A549 (cell line): ENCODE data around the gene RPS21. TPM values are rescaled to one million over a fixed set of nuclear protein-coding genes. Genes with fewer than 3 reads are reported as not detected.

Experiments used
- ATAC-seq, 2 experiments: fragments of 200-7000 bp in 1 of 2; fragments of >200 bp in 1 of 2; cut with Nextera tagmentation in 1 of 2; cut with Tn5 transposase in 1 of 2; 3 replicates each; pipeline versions ENCODE4 v1.8.0 to v1.9.1; 2018 to 2020; ENCODE audit warnings: mild to moderate bottlenecking in 1 of 2, moderate library complexity in 1 of 2
- CTCF ChIA-PET: fragments of 300-600 bp; sonication (Branson Sonifier 250); formaldehyde crosslinking; extraction: SDS; loops from one replicate; lab custom pipeline; 2021; ENCODE audit warnings: antibody characterized with exemption, inconsistent platforms; lab: Yijun Ruan, JAX
- POLR2A ChIA-PET: fragments of 350-600 bp; formaldehyde crosslinking; extraction: SDS; loops from one replicate; lab custom pipeline; 2021; ENCODE audit warnings: antibody characterized with exemption, inconsistent platforms; lab: Yijun Ruan, JAX
- DNase-seq, 2 experiments: peaks; one replicate each; pipeline versions ENCODE4 v3.0.0 to v3.0.0-alpha.2; 2011 to 2016; ENCODE audit warnings: low read depth in 1 of 2, low spot score in 1 of 2
- FAIRE-seq: peaks from 2 replicates; lab custom pipeline; 2011; peaks lifted over from hg19 to GRCh38; lab: Jason Lieb, UNC
- H3K27ac ChIP-seq, 2 experiments: fragments of >200 bp; sonication (Bioruptor Twin); formaldehyde crosslinking; 3 replicates each; pipeline ENCODE4 v1.5.1; 2016 to 2017
- H3K4me1 ChIP-seq: fragments of >200 bp; sonication (Bioruptor Twin); formaldehyde crosslinking; 3 replicates; pipeline ENCODE4 v1.6.1; 2016
- H3K4me2 ChIP-seq: fragments of >200 bp; sonication (Bioruptor Twin); formaldehyde crosslinking; 3 replicates; pipeline ENCODE4 v1.6.1; 2016
- H3K4me3 ChIP-seq: fragments of >200 bp; sonication (Bioruptor Twin); formaldehyde crosslinking; 3 replicates; pipeline ENCODE4 v1.5.1; 2016
- H3K9me3 ChIP-seq: fragments of >200 bp; sonication (Bioruptor Twin); formaldehyde crosslinking; 3 replicates; pipeline ENCODE4 v1.6.1; 2016
- EP300 ChIP-seq, 2 experiments: fragments of >200 bp; sonication (Bioruptor Twin); formaldehyde crosslinking; IDR thresholded peaks; 2 replicates in 1 of 2; 3 replicates in 1 of 2; pipeline ENCODE4 v1.6.1; 2016 to 2017
- FOSL2 ChIP-seq, 2 experiments: fragments of 450-650 bp in 1 of 2; fragments of >200 bp in 1 of 2; sonication (Bioruptor Twin) in 1 of 2; formaldehyde crosslinking; IDR thresholded peaks; 2 replicates each; pipeline versions ENCODE4 v1.5.0 to v1.6.1; 2016 to 2020; ENCODE audit warnings: mild to moderate bottlenecking in 1 of 2, moderate library complexity in 1 of 2
- GATA3 ChIP-seq: IDR thresholded peaks from 2 replicates; pipeline ENCODE4 v1.6.1; 2012; ENCODE audit warnings: borderline replicate concordance
- HDAC2 ChIP-seq: fragments of 200-600 bp; sonication (generic); IDR thresholded peaks from 2 replicates; pipeline ENCODE4 v1.6.1; 2016
- KDM1A ChIP-seq: fragments of 200-600 bp; sonication (generic); IDR thresholded peaks from 2 replicates; pipeline ENCODE4 v1.6.1; 2016; ENCODE audit warnings: low read depth, mild to moderate bottlenecking
- NR3C1 ChIP-seq: fragments of >200 bp; sonication (Bioruptor Twin); formaldehyde crosslinking; IDR thresholded peaks from 3 replicates; pipeline ENCODE4 v1.6.1; 2017
- RAD21 ChIP-seq, 2 experiments: fragments of >200 bp in 1 of 2; sonication (Bioruptor Twin) in 1 of 2; formaldehyde crosslinking in 1 of 2; IDR thresholded peaks in 1 of 2; conservative IDR thresholded peaks in 1 of 2; 2 replicates in 1 of 2; 3 replicates in 1 of 2; pipeline ENCODE4 v1.6.1; 2012 to 2018; ENCODE audit warnings: inconsistent platforms in 1 of 2
- RARB ChIP-seq: fragments of 250-450 bp; sonication (Bioruptor Pico); IDR thresholded peaks from 2 replicates; pipeline ENCODE4 v1.8.0; 2021; ENCODE audit warnings: mild to moderate bottlenecking, moderate library complexity
- RCOR1 ChIP-seq: fragments of 150-350 bp; IDR thresholded peaks from 2 replicates; pipeline ENCODE4 v1.6.1; 2014; ENCODE audit warnings: antibody characterized with exemption, low read length, low read depth
- RNF2 ChIP-seq: fragments of 200-600 bp; sonication (generic); IDR thresholded peaks from 2 replicates; pipeline ENCODE4 v1.6.1; 2016; ENCODE audit warnings: low read depth, mild to moderate bottlenecking, antibody characterized with exemption, moderate library complexity, borderline replicate concordance
- SREBF2 ChIP-seq: fragments of 450-650 bp; IDR thresholded peaks from 2 replicates; pipeline ENCODE4 v1.6.1; 2014; ENCODE audit warnings: mild to moderate bottlenecking, moderate library complexity
- ZFP36 ChIP-seq: fragments of 450-650 bp; IDR thresholded peaks from 2 replicates; pipeline ENCODE4 v1.6.1; 2014; ENCODE audit warnings: borderline replicate concordance; ENCODE audit not compliant: partially characterized antibody
- ZNF302 ChIP-seq: fragments of 250-450 bp; sonication (Bioruptor Pico); IDR thresholded peaks from 2 replicates; pipeline ENCODE4 v1.9.0; 2021; ENCODE audit warnings: inconsistent platforms, mild to moderate bottlenecking, moderate library complexity
- WGBS: methylation state at CpG from one replicate; pipeline ENCODE4 v1.1.6; 2017; ENCODE audit errors: missing lambda C conversion rate; 5-methylcytosine and 5-hydroxymethylcytosine counted together
- polyA plus RNA-seq, 4 experiments: library from polyadenylated mRNA; depleted of rRNA in 3 of 4; stranded (reverse); fragments of >200 nt; fragmentation: RNase III in 1 of 4; extraction: RNeasy Plus Mini Kit Qiagen cat#74134 plus additional on column Dnase treatment in 1 of 4; gene quantifications; 2 replicates in 3 of 4; 3 replicates in 1 of 4; pipeline ENCODE4 v1.2.3, GENCODE V29; 2011 to 2017
- TF ChIP-seq, protein P1 (sequence below): fragments of >200 bp; sonication (Bioruptor Twin); formaldehyde crosslinking; IDR thresholded peaks from 2 replicates; pipeline ENCODE4 v1.6.1; 2016
- TF ChIP-seq, protein P2 (sequence below): fragments of >200 bp; sonication (Bioruptor Twin); formaldehyde crosslinking; IDR thresholded peaks from 3 replicates; pipeline ENCODE4 v1.6.1; 2016
- TF ChIP-seq, protein P3 (sequence below): IDR thresholded peaks from 2 replicates; pipeline ENCODE4 v1.6.1; 2012
- TF ChIP-seq, protein P4 (sequence below): fragments of 250-450 bp; sonication (Bioruptor Pico); IDR thresholded peaks from 2 replicates; pipeline ENCODE4 v1.5.0; 2020; ENCODE audit warnings: low read depth, mild to moderate bottlenecking, moderate library complexity
- TF ChIP-seq, protein P5 (sequence below): fragments of 250-450 bp; sonication (Bioruptor Pico); IDR thresholded peaks from 2 replicates; pipeline ENCODE4 v1.5.0; 2021; ENCODE audit warnings: mild to moderate bottlenecking, moderate library complexity, borderline replicate concordance

RPS21 gene
- polyA plus RNA-seq, 2 of the 4 experiments (the other 2 are of a cell fraction): 2,862 to 4,026 TPM

DNA sequence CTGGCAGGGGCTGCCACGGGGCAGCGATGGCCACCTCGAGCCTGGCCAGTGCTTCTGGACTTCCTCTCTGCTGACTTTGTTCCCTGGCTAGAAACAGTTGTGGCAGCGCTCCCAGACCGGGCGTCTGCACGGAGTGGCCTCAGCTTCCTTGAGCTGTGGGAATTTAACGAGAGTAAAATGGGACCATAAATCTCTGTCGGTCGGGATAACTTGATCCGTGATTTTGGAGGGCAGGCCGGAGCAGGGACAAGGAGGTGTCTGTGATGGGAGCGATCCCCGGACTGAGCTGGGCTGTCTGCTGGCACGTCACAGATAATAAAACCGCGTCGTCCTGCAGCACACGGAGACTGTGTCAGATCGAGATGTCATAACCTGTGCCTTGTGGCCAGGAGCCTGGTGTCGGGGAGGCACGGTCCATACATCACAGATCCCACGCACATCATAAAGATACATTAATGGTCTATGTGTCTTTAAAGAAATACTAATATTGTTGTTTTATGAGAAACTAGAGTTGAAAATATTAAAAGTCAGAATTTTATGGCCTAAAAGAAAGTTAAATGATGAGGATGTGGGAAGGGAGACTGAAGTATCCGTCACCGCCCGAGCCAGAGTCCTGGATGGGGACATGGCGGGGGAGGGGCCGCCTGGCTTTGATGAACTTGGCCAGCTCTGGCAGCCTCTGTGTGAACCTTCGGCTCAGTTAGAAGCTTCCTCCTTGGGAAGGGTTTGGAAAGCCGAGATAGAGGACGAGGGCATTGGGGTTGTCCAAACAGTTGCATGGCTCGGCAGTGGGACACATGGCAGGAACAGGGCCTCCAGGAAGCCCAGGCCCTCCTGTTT lies 47.0 kb downstream of the RPS21 start:
- CTCF ChIA-PET: interaction anchor here (0.6 to 1.9 kb wide), 4 partner anchors 23 to 183 kb away, joined by 3 to 5 read pairs (median 4); no protein-coding TSS in a partner anchor
- FAIRE-seq: no peak

DNA sequence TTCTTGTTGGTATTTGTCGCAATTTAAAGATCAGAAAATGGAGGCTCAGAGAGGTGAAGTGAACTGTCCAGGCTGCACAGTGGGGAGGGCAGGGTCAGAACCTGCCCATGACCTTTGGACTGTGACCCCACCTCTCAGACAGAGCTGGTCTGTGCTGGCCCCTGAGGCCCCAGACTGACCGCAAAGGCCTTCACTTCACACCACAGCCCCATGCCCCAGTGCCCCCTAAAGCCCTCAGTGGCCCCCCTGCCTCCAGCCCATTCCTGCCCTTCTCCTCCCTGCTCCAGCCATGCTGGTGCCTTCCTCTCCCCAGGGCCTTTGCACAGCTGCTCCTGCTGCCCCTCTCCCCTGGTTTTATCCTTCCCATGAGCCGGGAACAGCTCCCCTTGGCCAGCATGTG lies 49.8 kb downstream of the RPS21 start:
- CTCF ChIA-PET: interaction anchor here (1.1 to 1.2 kb wide), 2 partner anchors 13 to 355 kb away, joined by 3 to 4 read pairs; no protein-coding TSS in a partner anchor
- ATAC-seq: no peak

More for the DNA sequence above, 47.0 kb downstream of the RPS21 start:
- POLR2A ChIA-PET: no interaction called here
- H3K4me3 ChIP-seq: no peak overlapping the region
- TF ChIP-seq KDM1A (no peak), NR3C1 (no peak), EP300 (IDR thresholded peaks at IDR 0.05) (no peak)
- TF ChIP-seq, protein P1, sequence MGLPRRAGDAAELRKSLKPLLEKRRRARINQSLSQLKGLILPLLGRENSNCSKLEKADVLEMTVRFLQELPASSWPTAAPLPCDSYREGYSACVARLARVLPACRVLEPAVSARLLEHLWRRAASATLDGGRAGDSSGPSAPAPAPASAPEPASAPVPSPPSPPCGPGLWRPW: no peak
- TF ChIP-seq, all 56 proteins: peak for 0
- no peak overlapping the region for H3K27ac ChIP-seq
- H3K9me3 ChIP-seq: peaks cover 8% of the 10 kb centered on the region; the same call in 1 of the 3 replicates
- no peak for ATAC-seq
- H3K4me2 ChIP-seq: no peak overlapping the region
- WGBS: 70% methylated on average over 29 of the region's 32 CpGs
- H3K4me1 ChIP-seq: no peaks in the 10 kb centered on the region
- DNase-seq: no peak

More for the DNA sequence above, 49.8 kb downstream of the RPS21 start:
- POLR2A ChIA-PET: no interaction called here
- no peak for DNase-seq
- Histone ChIP-seq H3K4me3 (no peak overlapping the region), H3K27ac (no peak overlapping the region), H3K4me2 (no peak overlapping the region), H3K9me3 (peaks cover 8% of the 10 kb centered on the region; the same call in 1 of the 3 replicates), H3K4me1 (no peaks in the 10 kb centered on the region)
- WGBS: 46% methylated on average over 3 of the region's 3 CpGs
- TF ChIP-seq, protein P2, sequence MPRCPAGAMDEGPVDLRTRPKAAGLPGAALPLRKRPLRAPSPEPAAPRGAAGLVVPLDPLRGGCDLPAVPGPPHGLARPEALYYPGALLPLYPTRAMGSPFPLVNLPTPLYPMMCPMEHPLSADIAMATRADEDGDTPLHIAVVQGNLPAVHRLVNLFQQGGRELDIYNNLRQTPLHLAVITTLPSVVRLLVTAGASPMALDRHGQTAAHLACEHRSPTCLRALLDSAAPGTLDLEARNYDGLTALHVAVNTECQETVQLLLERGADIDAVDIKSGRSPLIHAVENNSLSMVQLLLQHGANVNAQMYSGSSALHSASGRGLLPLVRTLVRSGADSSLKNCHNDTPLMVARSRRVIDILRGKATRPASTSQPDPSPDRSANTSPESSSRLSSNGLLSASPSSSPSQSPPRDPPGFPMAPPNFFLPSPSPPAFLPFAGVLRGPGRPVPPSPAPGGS: no peak
- no peak for TF ChIP-seq RARB (CRISPR knock-in tag)
- no peak for TF ChIP-seq FOSL2 (IDR thresholded peaks at IDR 0.05)
- no peak for TF ChIP-seq FOSL2 (CRISPR knock-in tag; IDR thresholded peaks at IDR 0.05)
- no peak for TF ChIP-seq HDAC2
- TF ChIP-seq NR3C1: no peak
- no peak for TF ChIP-seq GATA3
- TF ChIP-seq ZFP36: no peak
- TF ChIP-seq RAD21 (conservative IDR thresholded peaks at IDR 0.05 in 1 of 2, IDR thresholded peaks at IDR 0.05 in 1 of 2): no peak
- TF ChIP-seq, protein P3, sequence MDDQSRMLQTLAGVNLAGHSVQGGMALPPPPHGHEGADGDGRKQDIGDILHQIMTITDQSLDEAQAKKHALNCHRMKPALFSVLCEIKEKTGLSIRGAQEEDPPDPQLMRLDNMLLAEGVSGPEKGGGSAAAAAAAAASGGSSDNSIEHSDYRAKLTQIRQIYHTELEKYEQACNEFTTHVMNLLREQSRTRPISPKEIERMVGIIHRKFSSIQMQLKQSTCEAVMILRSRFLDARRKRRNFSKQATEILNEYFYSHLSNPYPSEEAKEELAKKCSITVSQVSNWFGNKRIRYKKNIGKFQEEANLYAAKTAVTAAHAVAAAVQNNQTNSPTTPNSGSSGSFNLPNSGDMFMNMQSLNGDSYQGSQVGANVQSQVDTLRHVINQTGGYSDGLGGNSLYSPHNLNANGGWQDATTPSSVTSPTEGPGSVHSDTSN: no peak
- no peak for TF ChIP-seq SREBF2
- TF ChIP-seq, protein P1: no peak
- no peak for TF ChIP-seq RCOR1
- TF ChIP-seq, protein P4, sequence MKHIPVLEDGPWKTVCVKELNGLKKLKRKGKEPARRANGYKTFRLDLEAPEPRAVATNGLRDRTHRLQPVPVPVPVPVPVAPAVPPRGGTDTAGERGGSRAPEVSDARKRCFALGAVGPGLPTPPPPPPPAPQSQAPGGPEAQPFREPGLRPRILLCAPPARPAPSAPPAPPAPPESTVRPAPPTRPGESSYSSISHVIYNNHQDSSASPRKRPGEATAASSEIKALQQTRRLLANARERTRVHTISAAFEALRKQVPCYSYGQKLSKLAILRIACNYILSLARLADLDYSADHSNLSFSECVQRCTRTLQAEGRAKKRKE (CRISPR knock-in tag): no peak
- no peak for TF ChIP-seq RNF2
- no peak for TF ChIP-seq ZNF302 (CRISPR knock-in tag)
- TF ChIP-seq, protein P5, sequence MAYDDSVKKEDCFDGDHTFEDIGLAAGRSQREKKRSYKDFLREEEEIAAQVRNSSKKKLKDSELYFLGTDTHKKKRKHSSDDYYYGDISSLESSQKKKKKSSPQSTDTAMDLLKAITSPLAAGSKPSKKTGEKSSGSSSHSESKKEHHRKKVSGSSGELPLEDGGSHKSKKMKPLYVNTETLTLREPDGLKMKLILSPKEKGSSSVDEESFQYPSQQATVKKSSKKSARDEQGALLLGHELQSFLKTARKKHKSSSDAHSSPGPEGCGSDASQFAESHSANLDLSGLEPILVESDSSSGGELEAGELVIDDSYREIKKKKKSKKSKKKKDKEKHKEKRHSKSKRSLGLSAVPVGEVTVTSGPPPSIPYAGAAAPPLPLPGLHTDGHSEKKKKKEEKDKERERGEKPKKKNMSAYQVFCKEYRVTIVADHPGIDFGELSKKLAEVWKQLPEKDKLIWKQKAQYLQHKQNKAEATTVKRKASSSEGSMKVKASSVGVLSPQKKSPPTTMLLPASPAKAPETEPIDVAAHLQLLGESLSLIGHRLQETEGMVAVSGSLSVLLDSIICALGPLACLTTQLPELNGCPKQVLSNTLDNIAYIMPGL (CRISPR knock-in tag): no peak
- no peak for FAIRE-seq
